Stimulated activated naive CD4-positive, alpha-beta T cell treated with Interleukin-2 at 50 U/mL for 16 hours (primary cell): Measurements from ENCODE around the gene PEX26.
"Not testable (repeated sequence)": the region's sequence is repeated elsewhere in the genome, so short reads cannot be mapped to it uniquely, and the experiment has no call there.

Experiments
- DNase-seq: peaks from one replicate; lab custom pipeline; 2025; lab: John Stamatoyannopoulos, UW

Gene PEX26

DNA sequence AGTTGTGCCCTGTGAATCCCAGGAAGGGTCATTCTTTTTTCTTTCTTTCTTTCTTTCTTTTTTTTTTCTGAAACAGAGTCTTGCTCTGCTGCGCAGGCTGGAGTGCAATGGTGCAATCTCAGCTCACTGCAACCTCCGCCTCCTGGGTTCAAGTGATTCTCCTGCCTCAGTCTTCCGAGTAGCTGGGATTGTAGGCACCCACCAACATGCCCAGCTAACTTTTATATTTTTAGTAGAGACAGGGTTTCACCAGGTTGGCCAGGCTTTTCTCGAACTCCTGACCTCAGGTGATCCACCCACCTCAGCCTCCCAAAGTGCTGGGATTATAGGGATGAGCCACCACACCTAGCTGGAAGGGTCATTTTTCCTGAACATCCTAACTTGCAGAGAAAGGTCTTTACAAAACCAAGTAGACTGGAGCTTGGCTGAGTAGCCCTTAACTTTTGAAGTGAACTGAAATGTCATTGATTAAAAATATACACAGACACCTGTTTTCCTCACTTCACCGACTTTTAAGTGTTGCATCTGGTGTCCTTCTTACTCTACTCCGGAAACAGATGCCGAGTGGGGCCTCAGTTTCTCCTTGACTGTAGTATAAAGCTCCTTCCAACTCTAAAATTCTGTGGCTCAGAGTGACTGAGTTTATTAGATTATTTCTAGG is 6.4 kb upstream of the PEX26 start:
- not testable (repeated sequence) for DNase-seq

DNA sequence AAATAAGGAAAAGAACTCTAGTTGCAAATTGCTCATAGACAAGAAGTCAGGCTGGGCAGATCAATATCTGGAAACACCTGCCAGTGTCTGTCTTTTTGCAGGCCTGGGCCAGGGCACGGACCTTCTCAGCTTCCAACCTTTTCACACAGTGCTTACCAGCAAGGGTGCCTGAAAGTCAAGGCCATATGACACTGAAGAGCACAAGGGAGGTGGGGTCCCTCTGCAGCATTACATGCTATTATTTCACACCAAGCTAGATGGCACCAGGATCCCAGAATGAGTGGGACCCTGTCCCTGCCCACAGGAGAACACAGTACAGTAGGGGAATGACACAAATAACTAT is 5.9 kb upstream of the PEX26 start:
- DNase-seq: no peak

DNA sequence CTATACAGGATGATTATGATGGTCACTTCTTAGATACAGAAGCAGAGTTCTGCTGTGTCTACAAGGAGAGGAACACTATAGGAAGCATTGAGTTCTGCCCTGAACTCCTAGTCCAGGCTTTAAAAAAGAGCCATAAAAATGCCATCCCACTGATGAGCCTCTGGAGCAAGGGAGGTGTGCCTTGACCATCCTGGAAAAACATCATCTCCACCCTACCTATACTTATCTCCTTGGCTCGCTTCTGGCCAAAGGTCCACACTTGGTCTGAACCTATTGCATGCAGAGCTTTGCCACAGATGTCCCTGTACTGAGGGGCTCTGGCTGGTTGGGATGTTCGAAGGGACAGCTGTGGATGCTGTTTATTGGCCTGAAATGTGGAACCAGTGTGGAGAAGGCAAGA is 4.3 kb upstream of the PEX26 start:
- no peak for DNase-seq

DNA sequence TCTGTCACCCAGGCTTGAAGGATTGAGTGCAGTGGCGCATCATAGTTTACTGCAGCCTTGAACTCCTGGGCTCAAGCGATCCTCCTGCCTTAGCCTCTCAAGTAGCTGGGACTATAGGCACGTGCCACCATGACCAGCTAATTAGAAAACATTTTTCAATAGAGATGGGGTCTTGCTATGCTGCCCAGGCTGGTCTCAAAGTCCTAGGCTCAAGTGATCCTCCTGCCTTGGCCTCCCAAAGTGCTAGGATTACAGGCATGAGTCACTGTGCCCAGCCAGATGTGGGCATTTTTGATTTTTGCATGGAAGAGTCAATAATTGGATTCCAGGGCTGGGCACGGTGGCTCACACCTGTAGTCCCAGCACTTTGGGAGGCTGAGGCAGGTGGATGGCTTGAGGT is 3.9 kb upstream of the PEX26 start:
- not testable (repeated sequence) for DNase-seq

DNA sequence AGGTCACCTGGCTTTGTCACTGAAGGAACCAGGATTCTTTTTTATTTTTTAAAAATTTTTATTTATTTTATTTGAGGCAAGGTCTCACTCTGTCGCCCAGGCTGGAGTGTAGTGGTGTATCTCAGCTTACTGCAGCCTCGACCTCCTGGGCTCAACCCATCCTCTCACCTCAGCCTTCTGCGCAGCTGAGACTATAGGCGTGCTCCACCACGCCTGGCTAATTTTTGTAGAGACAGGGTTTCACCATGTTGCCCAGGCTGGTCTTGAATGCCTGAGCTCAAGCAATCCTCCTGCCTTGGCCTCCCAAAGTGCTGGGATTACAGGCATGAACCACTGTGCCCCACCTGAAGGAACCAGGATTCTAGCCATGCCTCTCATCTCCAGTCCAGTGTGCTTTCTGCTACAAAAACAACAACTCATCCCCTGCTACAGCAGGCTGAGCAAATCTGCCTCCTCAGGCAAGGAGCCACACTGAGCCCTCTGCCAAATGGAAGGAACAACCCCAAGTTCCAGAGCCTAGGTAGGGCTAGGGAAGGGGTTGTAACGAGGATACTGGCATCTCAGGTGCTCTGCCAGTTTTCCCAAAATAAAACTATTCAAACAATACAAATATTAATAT is 2.6 kb upstream of the PEX26 start:
- DNase-seq: no peak

DNA sequence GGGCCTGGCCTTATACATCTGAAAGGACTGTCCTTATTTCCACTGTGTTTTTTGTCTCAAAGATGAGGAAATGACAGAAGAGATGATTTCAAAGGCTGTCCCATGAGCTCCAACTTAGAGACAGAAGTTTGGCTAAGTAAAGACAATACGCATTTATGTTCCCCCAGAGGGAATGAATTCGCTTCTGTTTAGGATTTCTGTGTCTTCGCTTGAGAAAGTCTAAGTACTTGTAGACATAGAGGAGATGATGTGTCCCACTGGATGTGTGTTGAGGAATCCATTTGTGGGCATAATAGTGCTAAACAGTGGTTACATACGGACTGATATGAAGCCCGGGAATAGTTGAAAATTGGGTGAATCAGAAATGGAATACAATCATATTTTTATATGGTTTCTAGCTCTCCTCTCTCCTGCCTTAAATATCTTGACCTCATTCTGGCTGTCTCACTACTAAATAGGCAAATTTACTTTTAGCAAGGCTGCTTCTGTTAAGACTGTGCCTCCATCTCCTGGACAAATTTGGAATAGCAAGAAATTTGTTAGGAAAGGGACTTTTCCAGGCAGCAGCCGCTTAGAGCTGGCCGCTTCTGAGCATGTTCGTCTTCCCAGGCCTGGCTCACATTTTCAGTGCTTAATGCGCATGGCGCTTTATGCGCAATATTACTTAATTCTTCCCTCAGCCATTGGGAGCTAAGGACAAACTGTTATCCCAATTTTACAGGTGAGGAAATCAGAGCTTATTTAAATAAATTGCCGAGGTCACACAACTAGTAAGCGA is 1.9 kb upstream of the PEX26 start:
- DNase-seq: no peak

DNA sequence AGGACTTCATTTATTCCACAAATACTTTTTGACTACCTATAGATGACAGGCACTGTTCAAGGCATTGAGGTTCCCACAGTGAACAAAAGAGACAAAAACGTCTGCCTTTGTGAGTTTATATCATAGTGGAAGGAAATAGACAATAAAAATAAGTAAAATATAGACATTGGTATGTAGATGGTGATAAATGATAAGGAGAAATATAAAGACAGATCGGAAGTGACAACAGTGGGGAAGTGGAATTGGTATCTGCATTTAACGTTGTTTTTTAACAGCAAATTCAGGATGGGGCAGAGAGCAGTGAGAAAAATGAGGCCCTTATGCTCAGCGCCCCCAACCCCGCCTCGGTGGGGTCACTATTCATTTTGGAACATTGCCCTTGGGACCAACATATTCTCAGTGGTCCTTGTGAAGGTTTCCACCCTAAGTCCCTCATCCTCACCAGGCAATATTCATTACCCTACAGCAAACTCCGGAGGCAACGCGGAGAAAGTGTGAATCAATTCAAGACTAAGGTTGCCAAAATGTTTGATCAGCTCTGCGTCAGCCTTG is 627 bp upstream of the PEX26 start:
- DNase-seq: no peak

DNA sequence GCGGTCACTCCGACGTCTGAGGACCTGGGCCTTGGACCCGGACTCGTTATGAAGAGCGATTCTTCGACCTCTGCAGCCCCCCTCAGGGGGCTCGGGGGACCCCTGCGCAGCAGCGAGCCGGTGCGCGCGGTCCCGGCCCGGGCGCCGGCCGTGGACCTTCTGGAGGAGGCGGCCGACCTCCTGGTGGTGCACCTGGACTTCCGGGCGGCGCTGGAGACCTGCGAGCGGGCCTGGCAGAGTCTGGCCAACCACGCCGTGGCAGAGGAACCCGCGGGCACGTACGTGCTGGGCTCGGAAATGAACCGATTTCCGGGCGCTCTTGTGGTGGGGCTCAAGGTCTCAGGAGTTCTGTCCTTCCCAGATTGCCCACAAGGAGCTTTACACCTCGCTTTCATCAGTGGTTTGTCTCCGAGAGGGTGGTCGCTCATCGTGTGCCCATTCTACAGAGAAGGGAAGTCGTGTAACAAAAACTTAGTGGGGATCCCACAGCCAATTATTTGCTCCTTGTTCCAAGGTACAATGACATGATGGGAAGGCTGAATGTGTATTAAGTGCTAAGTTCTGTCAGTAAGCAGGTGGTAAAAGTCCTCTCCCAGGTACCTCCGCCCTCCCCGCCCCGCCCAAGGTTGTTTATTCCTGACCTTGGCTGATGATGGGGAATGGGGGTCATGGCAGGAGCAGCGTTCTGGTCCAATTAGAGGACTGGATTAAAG is 695 bp downstream of the PEX26 start:
- DNase-seq: peak; percentile 21

DNA sequence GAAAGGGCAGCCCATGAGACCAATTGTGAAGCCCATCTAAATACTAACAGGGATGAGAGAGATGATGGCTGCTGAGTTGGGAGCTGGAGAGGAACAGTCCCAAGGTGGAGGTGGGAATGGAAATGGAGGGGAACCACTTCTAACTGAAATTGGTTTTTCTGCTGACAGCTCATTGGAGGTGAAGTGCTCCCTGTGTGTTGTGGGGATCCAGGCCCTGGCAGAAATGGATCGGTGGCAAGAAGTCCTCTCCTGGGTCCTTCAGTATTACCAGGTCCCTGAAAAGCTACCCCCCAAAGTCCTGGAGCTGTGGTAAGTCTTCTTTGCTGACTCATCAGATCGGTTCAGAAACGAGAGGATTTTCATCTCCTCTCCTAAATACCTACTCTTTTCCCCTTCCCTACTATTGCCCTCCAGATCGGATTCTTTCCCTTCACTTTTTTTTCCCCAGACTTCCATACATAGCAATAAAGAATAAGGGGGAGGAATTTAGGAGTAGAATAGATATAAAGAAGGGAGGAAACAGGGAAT is 2.0 kb downstream of the PEX26 start:
- no peak for DNase-seq

DNA sequence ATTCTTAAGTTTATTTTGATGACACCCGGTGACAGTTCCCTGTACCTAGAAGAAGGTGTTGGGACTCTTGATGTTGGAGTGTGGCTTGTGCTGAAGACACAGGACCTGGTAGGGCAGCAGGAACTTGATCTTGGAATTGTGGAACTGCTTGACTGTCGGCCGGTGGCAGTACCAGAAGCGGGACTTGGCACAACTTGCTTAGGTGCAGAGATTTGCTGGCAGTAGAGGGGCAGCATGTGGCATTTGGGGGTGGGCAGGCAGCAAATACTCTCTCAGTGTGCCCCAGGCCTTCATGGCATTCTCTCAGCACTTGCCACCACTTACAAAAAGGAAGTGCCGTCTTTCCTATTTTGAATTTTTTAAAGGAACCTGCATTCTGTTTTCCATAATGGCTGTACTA is 3.6 kb downstream of the PEX26 start:
- DNase-seq: no peak

DNA sequence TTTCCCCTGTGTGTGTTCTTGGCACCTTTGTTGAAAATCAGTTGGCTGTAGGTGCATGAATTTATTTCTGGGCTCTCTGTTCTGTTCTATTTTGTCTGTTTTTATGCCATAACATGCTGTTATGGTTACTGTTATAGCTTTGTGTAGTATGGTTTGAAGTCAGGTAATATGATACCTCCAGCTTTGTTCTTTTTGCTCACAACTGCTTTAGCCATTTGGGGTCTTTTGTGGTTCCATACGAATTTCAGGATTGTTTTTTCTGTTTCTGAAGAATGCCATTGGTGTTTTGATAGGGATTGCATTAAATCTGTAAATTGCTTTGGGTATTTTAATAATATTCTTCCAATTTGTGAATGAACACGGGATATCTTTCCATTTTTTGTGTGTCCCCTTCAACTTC is 4.7 kb downstream of the PEX26 start:
- no peak for DNase-seq

DNA sequence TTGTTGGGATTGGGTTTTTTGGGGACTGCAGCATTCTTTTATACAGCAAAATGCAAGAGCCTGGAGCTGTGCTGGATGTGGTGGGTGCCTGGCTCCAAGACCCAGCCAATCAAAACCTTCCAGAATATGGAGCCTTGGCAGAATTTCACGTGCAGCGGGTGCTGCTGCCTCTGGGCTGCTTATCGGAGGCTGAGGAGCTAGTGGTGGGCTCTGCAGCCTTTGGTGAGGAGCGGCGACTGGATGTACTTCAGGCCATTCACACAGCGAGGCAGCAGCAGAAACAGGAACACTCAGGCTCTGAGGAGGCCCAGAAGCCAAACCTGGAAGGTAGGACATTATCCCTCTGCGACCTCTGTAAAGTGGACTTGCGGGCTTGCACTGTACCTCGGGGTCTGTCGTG is 5.6 kb downstream of the PEX26 start:
- DNase-seq: no peak

DNA sequence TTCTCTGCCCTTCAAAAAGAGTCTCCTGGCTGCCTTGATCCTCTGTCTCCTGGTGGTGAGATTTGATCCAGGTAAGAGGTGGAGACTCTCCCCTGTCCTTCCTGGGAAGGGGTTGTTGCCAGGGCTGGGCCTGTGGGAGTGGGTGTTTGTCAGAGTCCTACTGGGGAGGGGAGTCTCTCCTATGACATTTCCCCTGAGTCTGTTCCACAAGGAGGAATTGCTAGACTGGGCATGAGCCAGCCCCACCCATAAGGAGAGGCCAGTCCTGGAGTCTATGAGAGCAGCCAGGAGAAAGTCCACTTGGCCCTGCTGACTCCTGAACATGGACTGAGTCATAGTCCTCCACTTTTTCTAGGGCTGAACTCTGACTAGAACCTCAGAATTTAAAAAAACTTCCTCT is 7.4 kb downstream of the PEX26 start:
- DNase-seq: no peak

DNA sequence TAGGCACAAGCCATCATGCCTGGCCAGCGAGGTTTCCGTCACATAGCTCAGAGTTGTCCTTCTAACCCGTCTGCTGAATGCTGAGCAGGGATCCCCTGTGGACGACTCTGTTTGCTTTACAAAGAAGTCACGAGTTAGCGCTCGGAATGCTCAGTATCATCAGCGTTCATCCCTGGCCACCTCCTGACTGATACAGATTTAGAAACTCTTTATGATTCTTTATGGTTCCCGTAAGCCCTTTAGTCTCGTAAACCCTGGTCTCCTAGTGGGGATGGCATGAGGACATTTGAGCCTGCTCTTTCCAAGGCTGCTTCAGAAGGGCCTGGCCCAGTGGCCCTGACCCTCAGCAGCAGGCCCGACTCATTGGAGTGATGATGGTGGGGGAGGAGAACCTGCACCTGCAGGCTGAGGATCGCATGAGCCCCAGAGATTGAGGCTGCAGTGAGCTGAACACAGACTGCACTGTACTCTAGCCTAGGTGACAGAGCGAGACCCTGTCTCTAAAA is 9.6 kb downstream of the PEX26 start:
- DNase-seq: no peak

DNA sequence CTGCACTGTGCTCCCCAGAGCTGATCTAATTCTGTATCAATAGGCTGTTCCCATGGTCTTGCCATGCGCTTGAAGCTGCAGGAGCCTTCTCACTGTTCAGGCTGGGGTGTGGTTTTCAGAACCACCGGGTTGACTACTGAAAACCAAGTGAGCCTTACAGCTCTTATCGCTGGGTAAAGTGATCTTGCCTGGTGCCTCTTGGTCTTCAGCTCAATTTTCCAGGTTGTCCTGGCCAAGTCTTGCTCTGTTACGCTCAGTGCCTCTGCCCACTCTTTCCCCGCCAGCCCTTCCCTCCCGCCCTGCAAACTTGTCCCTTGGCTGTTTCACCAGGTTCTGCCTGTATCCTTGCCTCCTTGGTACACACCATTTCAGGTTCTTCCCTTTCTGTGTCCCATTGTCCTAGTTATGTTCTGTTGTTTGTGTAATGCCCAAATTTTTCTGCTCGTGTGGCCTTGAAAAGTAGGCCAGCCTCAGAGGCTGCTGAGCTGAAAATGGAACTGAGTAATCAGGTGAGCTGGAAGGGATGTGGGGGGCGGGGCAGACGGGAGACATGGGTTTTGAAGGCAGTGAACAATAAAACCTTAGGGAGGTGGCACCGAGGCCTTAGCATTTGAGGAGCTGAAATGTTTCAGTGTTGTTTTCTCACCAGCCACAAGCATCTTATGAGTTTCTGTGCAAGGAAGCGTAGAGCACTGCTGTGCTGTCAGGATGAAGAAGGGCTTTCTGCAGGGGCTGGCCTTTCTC is 11.2 kb downstream of the PEX26 start:
- peak; percentile 37 for DNase-seq

DNA sequence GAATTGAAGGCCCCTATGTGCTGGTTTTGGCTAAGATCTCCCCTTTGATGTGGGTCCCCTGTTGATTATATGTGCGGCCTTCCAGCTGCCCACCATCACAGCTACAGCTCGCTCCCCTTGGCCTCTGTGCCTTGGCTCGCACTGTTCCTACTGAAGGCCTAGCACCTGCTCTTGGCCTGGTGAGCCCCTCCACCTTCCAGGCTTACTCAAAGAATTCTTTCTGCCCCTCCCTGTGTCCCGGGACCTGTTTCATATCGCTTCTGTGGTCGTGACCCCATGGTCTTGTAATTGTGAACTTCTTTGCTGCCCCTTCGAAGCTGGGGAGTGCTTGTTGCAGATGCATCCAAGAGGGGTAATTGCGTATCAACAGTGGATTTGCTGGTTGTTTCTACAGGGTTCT is 12.5 kb downstream of the PEX26 start:
- no peak for DNase-seq

DNA sequence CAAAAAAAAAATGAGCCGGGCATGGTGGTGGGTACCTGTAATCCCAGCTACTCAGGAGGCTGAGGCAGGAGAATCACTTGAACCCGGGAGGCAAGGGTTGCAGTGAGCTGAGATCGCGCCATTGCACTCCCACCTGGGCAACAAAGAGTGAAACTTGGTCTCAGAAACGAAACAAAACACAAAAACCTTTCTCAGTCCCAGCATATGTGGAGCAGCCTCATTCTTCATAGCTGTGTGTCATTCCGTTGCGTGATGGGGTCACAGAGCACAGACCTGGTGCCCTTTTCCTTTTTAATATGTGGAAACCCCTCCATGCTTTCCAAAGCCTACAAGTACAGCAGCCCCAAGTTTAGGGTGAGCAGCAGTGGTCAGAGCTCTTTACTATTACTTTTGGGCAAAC is 13.7 kb downstream of the PEX26 start:
- no peak for DNase-seq

DNA sequence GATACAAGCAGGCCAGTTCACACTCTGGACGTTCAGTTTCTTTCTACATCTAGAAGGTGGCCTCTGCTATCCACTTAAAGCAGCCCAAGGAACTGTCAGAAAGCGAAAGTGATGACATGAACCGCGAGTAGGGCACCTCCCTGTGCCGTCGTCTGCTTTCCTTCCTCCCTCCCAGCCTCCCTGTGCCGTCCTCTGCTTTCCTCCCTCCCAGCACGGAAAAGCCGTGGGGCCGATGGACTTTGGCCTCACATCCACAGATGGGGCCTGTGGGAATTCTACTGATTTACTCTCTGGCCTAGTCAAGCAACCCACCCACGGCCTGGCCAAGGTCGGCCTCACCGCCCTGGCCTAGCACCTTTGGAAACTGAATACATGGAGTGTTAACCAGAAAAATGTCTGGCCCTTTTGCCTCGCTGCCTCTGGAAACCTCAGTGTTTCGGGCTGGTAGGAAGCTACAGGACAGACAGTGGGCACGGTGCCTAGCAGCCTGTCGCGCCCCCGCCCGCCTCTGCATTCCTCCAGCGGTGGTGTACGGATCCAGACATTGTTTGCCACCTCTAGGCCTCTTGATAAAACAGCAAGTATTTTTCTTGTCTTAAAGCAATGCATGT is 14.2 kb downstream of the PEX26 start:
- peak; percentile 38 for DNase-seq

DNA sequence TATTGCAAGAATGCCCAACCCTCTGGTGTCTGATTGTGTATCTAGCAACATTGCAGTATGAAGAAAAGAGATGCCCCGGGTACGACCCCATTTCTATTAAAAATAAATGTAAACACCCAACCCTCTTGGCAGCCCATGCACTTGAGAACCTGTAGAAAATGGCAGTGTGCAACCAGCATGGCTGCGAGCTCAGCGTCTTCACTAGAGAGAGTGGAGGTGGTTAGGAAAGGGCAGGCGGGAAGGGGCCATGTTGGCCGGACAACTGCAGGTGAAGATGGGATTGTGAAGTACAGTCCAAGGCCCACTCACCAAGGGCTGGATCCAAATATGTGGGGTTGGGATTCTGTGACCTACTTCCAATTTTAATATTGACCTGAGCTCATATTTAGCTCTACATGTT is 15.9 kb downstream of the PEX26 start:
- DNase-seq: no peak

DNA sequence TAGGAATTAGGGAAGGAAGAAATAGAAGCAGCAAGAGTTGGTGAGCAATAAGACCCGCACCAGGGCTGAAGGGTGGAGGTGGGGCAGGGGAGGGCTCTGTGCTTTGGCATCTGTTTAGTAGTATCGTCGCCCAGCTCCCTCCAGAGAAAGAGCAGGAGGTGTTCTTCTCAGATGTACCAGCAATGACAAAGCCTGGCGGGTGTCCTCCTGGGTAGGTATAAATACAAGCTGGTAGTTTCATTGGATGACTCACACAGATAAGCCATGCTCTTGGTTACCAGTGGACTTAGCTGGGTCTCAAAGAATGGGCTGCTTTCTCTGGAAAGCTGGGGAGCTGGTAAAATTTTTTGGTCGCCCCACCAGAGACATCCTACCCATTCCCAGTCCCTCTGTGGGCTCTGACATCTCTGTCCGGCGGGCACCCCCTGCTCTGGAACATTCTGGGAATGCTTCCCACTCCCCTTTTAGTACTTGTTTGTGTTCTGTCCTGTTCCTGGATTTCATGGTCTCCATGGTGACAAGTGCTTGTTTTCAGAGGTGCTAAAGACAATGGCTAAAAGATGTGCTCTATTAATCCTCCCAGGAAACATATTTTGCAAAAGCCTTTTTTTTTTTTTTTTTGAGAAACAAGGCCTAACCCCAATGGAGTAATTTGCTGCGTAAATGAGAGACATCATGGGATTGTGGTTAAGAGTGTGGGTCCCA is 17.5 kb downstream of the PEX26 start:
- DNase-seq: no peak
